IMR-90 (cell line): Measurements from ENCODE around the gene NRP1. TPM values are rescaled to one million over a fixed set of nuclear protein-coding genes. Genes with fewer than 3 reads are reported as not detected.

Experiments
- ATAC-seq: fragments of 200-7000 bp; cut with Tn5 transposase; 2 replicates; pipeline ENCODE4 v1.9.1; 2020; ENCODE audit warnings: low read depth, mild to moderate bottlenecking, moderate library complexity
- BruUV-seq: library from RNA; stranded (reverse); fragments of 400-500 nt; replicated peaks from 2 replicates; lab custom pipeline; 2021; lab: Mats Ljungman, UMichigan
- CTCF ChIA-PET: fragments of 300-600 bp; formaldehyde crosslinking; extraction: SDS; loops from one replicate; lab custom pipeline; 2021; ENCODE audit warnings: antibody characterized with exemption; lab: Yijun Ruan, JAX
- POLR2A ChIA-PET: fragments of 300-600 bp; sonication (Branson Sonifier 250); formaldehyde crosslinking; loops from one replicate; lab custom pipeline; 2022; ENCODE audit warnings: antibody characterized with exemption; ENCODE audit not compliant: unreplicated experiment; lab: Charles Lee
- DNase-seq: peaks from one replicate; pipeline ENCODE4 v3.0.0; 2013
- H2AFZ ChIP-seq: replicated peaks from 2 replicates; pipeline ENCODE3; 2013; ENCODE audit warnings: low read length, mild to moderate bottlenecking; ENCODE audit not compliant: poor library complexity
- H2AK5ac ChIP-seq: 2 replicates; pipeline ENCODE4 v1.6.1; 2013; ENCODE audit warnings: low read depth, low read length, inconsistent platforms
- H2AK9ac ChIP-seq: replicated peaks from 2 replicates; pipeline ENCODE3; 2013; ENCODE audit warnings: mild to moderate bottlenecking, low read depth, low read length, moderate library complexity; ENCODE audit not compliant: poor library complexity
- H2BK120ac ChIP-seq: 2 replicates; pipeline ENCODE4 v1.6.1; 2013; ENCODE audit warnings: low read depth, low read length, inconsistent platforms
- H2BK15ac ChIP-seq: 3 replicates; pipeline ENCODE4 v1.6.1; 2013; ENCODE audit warnings: low read depth, low read length, inconsistent platforms
- H2BK20ac ChIP-seq: 2 replicates; pipeline ENCODE4 v1.6.1; 2013; ENCODE audit warnings: low read depth, mild to moderate bottlenecking, inconsistent platforms, low read length, moderate library complexity
- H2BK5ac ChIP-seq: 2 replicates; pipeline ENCODE4 v1.6.1; 2013; ENCODE audit warnings: mild to moderate bottlenecking, low read depth, low read length, inconsistent platforms; ENCODE audit not compliant: poor library complexity, severe bottlenecking
- H3K14ac ChIP-seq: replicated peaks from 2 replicates; pipeline ENCODE4 v1.6.1; 2013; ENCODE audit warnings: low read depth, low read length, inconsistent platforms
- H3K18ac ChIP-seq: 2 replicates; pipeline ENCODE4 v1.6.1; 2013; ENCODE audit warnings: low read depth, low read length, control low read depth
- H3K23ac ChIP-seq: 2 replicates; pipeline ENCODE4 v1.6.1; 2013; ENCODE audit warnings: low read depth, low read length, inconsistent platforms
- H3K27ac ChIP-seq: 2 replicates; pipeline ENCODE4 v1.5.1; 2013; ENCODE audit warnings: mild to moderate bottlenecking, control low read depth, low read length; ENCODE audit not compliant: insufficient read depth
- H3K27me3 ChIP-seq: 2 replicates; pipeline ENCODE4 v1.6.1; 2013; ENCODE audit warnings: low read length; ENCODE audit not compliant: control insufficient read depth, insufficient read depth
- H3K36me3 ChIP-seq: 2 replicates; pipeline ENCODE4 v1.6.1; 2013; ENCODE audit warnings: low read length, mixed read lengths; ENCODE audit not compliant: control insufficient read depth, insufficient read depth
- H3K4ac ChIP-seq: 2 replicates; pipeline ENCODE4 v1.6.1; 2013; ENCODE audit warnings: low read depth, low read length, inconsistent platforms
- H3K4me1 ChIP-seq: 2 replicates; pipeline ENCODE4 v1.6.1; 2013; ENCODE audit warnings: low read length, mixed read lengths; ENCODE audit not compliant: control insufficient read depth, insufficient read depth
- H3K4me2 ChIP-seq: 2 replicates; pipeline ENCODE4 v1.6.1; 2013; ENCODE audit warnings: low read depth, mild to moderate bottlenecking, control low read depth, low read length, moderate library complexity
- H3K4me3 ChIP-seq: 2 replicates; pipeline ENCODE4 v1.5.1; 2013; ENCODE audit warnings: low read depth, mild to moderate bottlenecking, control low read depth, low read length, moderate library complexity; ENCODE audit not compliant: insufficient read depth
- H3K56ac ChIP-seq: 2 replicates; pipeline ENCODE4 v1.6.1; 2013; ENCODE audit warnings: low read length, inconsistent platforms; ENCODE audit not compliant: insufficient read depth; ENCODE audit errors: extremely low read depth
- H3K79me1 ChIP-seq, 2 experiments: 2 replicates each; pipeline ENCODE4 v1.6.1; 2013; ENCODE audit warnings: low read length in 2 of 2, inconsistent platforms in 1 of 2, low read depth in 1 of 2
- H3K9ac ChIP-seq: 2 replicates; pipeline ENCODE4 v1.6.1; 2013; ENCODE audit warnings: low read depth, low read length, control low read depth
- H3K9me1 ChIP-seq: 2 replicates; pipeline ENCODE4 v1.6.1; 2013; ENCODE audit warnings: low read length, inconsistent platforms; ENCODE audit not compliant: insufficient read depth
- H3K9me3 ChIP-seq: 2 replicates; pipeline ENCODE4 v1.6.1; 2013; ENCODE audit warnings: low read length; ENCODE audit not compliant: control insufficient read depth, insufficient read depth
- H4K20me1 ChIP-seq: 2 replicates; pipeline ENCODE4 v1.6.1; 2013; ENCODE audit warnings: low read length, inconsistent platforms; ENCODE audit not compliant: insufficient read depth
- H4K5ac ChIP-seq: 2 replicates; pipeline ENCODE4 v1.6.1; 2013; ENCODE audit warnings: mild to moderate bottlenecking, low read depth, low read length, control low read depth
- H4K8ac ChIP-seq, 2 experiments: 2 replicates each; pipeline ENCODE4 v1.6.1; 2013; ENCODE audit warnings: low read depth in 2 of 2, low read length in 2 of 2, control low read depth in 1 of 2, inconsistent platforms in 1 of 2
- H4K91ac ChIP-seq: 2 replicates; pipeline ENCODE4 v1.6.1; 2013; ENCODE audit warnings: low read depth, low read length, inconsistent platforms; ENCODE audit not compliant: insufficient read depth
- MXI1 ChIP-seq: IDR thresholded peaks from 2 replicates; pipeline ENCODE4 v1.6.1; 2012; ENCODE audit warnings: low read depth, mild to moderate bottlenecking, low read length, moderate library complexity, borderline replicate concordance
- NFE2L2 ChIP-seq: fragments of 150-350 bp; IDR thresholded peaks from 2 replicates; pipeline ENCODE4 v1.6.1; 2016; ENCODE audit warnings: low read depth, mild to moderate bottlenecking, low read length
- WGBS, 2 experiments: methylation state at CpG; one replicate each; pipeline versions ENCODE4 v1.1.5 to v1.1.7; 2013; ENCODE audit warnings: missing lambda C conversion rate in 2 of 2; ENCODE audit not compliant: insufficient read length in 1 of 2; ENCODE audit errors: extremely low coverage in 2 of 2; 5-methylcytosine and 5-hydroxymethylcytosine counted together
- dilution Hi-C: fragments of 300-500 bp; cut with HindIII; formaldehyde crosslinking; loops from one replicate; pipeline ENCODE4 v1.14.3; 2018; ENCODE audit warnings: low sequenced_read_pairs; ENCODE audit not compliant: unreplicated experiment
- in situ Hi-C: fragments of 300-500 bp; cut with MboI; formaldehyde crosslinking; loops from 3 replicates; pipeline ENCODE4 v1.14.3; 2019; ENCODE audit warnings: low sequenced_read_pairs, inconsistent platforms, mixed read lengths
- intact Hi-C: fragments of 100-400 bp; cut with micrococcal nuclease; formaldehyde crosslinking; loops from 2 replicates; pipeline ENCODE4 v1.10.0; 2022
- polyA plus RNA-seq, 3 experiments: library from polyadenylated mRNA; depleted of rRNA; stranded (reverse); fragments of >200 nt; gene quantifications; 2 replicates each; pipeline ENCODE4 v1.2.3, GENCODE V29; 2012; ENCODE audit warnings: low replicate concordance in 1 of 3
- total RNA-seq: library from RNA; depleted of rRNA; stranded (reverse); fragments of >200 nt; gene quantifications from 2 replicates; pipeline ENCODE4 v1.2.3, GENCODE V29; 2012
- TF ChIP-seq, protein P1 (sequence below): fragments of 150-350 bp; IDR thresholded peaks from 2 replicates; pipeline ENCODE4 v1.6.1; 2016; ENCODE audit warnings: low read depth, mild to moderate bottlenecking, low read length, moderate library complexity, borderline replicate concordance
- TF ChIP-seq, protein P2 (sequence below): fragments of 150-350 bp; IDR thresholded peaks from 2 replicates; pipeline ENCODE4 v1.6.1; 2017; ENCODE audit warnings: mild to moderate bottlenecking, antibody characterized with exemption, low read length, low read depth

NRP1 gene
- total and polyA plus RNA-seq, 2 of the 4 experiments (the other 2 are of a cell fraction), result 108 to 227 TPM

GRCh38 chr10:33373263-33373662, 38.8 kb upstream of the NRP1 start:
- Histone ChIP-seq H3K27ac (no peak overlapping the region), H2AK9ac (no peak overlapping the region), H4K8ac (no peak overlapping the region), H2BK15ac (0 out of 3 replicates have a peak overlapping the region, but pooled peaks have one; percentile 58), H2AFZ (no peak overlapping the region), H3K27me3 (no peaks in the 10 kb centered on the region), H3K36me3 (no peaks in the 10 kb centered on the region), H3K23ac (no peak overlapping the region), H2BK120ac (no peak overlapping the region), H2AK5ac (no peak overlapping the region; the same call in 1 of the 2 replicates), H3K9me3 (no peaks in the 10 kb centered on the region), H4K20me1 (no peaks in the 10 kb centered on the region), H3K56ac (no peak overlapping the region), H3K14ac (no peak overlapping the region), H3K9me1 (peaks cover 12% of the 10 kb centered on the region; the same call in 1 of the 2 replicates), H3K4me1 (peaks cover 10% of the 10 kb centered on the region), H4K5ac (no peak overlapping the region), H3K4ac (no peak overlapping the region), H3K79me1 (0 out of 4 replicates have a peak, but pooled peaks cover 0 to 2% of the 10 kb centered on the region in 2 experiments), H2BK5ac (no peak overlapping the region), H3K4me2 (no peak overlapping the region), H4K91ac (no peak overlapping the region), H2BK20ac (no peak overlapping the region), H3K9ac (no peak overlapping the region), H3K4me3 (no peak overlapping the region), H3K18ac (no peak overlapping the region)
- dilution Hi-C loops, result no loop called here
- DNase-seq, result no peak
- no CpG with 5 or more reads among the region's 2 CpGs for WGBS, 2 experiments
- BruUV-seq, result no TSS peak
- ChIA-PET CTCF (no interaction called here), POLR2A (no interaction called here)
- ATAC-seq, result no peak
- no peak for TF ChIP-seq NFE2L2
- no peak for TF ChIP-seq MXI1
- TF ChIP-seq, protein P1, sequence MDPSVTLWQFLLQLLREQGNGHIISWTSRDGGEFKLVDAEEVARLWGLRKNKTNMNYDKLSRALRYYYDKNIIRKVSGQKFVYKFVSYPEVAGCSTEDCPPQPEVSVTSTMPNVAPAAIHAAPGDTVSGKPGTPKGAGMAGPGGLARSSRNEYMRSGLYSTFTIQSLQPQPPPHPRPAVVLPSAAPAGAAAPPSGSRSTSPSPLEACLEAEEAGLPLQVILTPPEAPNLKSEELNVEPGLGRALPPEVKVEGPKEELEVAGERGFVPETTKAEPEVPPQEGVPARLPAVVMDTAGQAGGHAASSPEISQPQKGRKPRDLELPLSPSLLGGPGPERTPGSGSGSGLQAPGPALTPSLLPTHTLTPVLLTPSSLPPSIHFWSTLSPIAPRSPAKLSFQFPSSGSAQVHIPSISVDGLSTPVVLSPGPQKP, result no peak
- TF ChIP-seq, protein P2, sequence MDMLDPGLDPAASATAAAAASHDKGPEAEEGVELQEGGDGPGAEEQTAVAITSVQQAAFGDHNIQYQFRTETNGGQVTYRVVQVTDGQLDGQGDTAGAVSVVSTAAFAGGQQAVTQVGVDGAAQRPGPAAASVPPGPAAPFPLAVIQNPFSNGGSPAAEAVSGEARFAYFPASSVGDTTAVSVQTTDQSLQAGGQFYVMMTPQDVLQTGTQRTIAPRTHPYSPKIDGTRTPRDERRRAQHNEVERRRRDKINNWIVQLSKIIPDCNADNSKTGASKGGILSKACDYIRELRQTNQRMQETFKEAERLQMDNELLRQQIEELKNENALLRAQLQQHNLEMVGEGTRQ, result no peak
- in situ Hi-C loops, result no loop called here
- intact Hi-C loops, result no loop called here
